ENCODE results near the gene OCLN. TPM values are rescaled to one million over a fixed set of nuclear protein-coding genes. Genes with fewer than 3 reads are reported as not detected.

The OCLN gene
- total and polyA plus RNA-seq, 7 experiments from 2014 or later: 0.07 to 8.5 (median 1.6) TPM

GRCh38 chr5:69489246-69489645, 3.3 kb upstream of the OCLN start:
- H3K9me3 Mint-ChIP-seq: no peaks in the 10 kb centered on the region
- intact Hi-C loops (cut with micrococcal nuclease): no loop called here
- H3K36me3 ChIP-seq (ENCODE audit: control insufficient read depth in 2 of 3, insufficient read depth in 3 of 3, low read length in 3 of 3): no peaks in the 10 kb centered on the region
- no peak overlapping the region for H3K27ac Mint-ChIP-seq
- H3K36me3 Mint-ChIP-seq: no peaks in the 10 kb centered on the region
- no peak overlapping the region for H3K27ac ChIP-seq (ENCODE audit: low read depth, low read length)
- no peaks in the 10 kb centered on the region for H3K27me3 ChIP-seq (ENCODE audit: control insufficient read depth in 2 of 2, insufficient read depth in 2 of 2, low read length in 2 of 2)
- no peaks in the 10 kb centered on the region for H3K9me3 ChIP-seq (ENCODE audit: control insufficient read depth in 2 of 3, low read length in 3 of 3)
- H3K27me3 Mint-ChIP-seq: peaks cover 14 to 58% (median 32%) of the 10 kb centered on the region in 5 donors
- no peaks in the 10 kb centered on the region for H3K4me1 ChIP-seq (ENCODE audit: control insufficient read depth in 2 of 2, insufficient read depth in 2 of 2, low read length in 2 of 2)
- H3K4me3 ChIP-seq (ENCODE audit: low read length): no peak overlapping the region
- DNase-seq (no peak), ATAC-seq (no peak)
- H3K4me3 Mint-ChIP-seq: no peak overlapping the region
- ChIA-PET CTCF (no interaction called here), POLR2A (no interaction called here)
- H3K4me1 Mint-ChIP-seq: peaks cover 0 to 17% (median 5%) of the 10 kb centered on the region in 7 donors

GRCh38 chr5:69491027-69491426, 1.6 kb upstream of the OCLN start:
- Histone ChIP-seq H3K9me3 (ENCODE audit: control insufficient read depth in 2 of 3, low read length in 3 of 3) (no peaks in the 10 kb centered on the region), H3K4me1 (ENCODE audit: control insufficient read depth in 2 of 2, insufficient read depth in 2 of 2, low read length in 2 of 2) (no peaks in the 10 kb centered on the region), H3K27ac (ENCODE audit: low read depth, low read length) (no peak overlapping the region), H3K27me3 (ENCODE audit: control insufficient read depth in 2 of 2, insufficient read depth in 2 of 2, low read length in 2 of 2) (peaks cover 0 to 5% of the 10 kb centered on the region in 2 donors), H3K36me3 (ENCODE audit: control insufficient read depth in 2 of 3, insufficient read depth in 3 of 3, low read length in 3 of 3) (no peaks in the 10 kb centered on the region), H3K4me3 (ENCODE audit: low read length) (no peak overlapping the region)
- DNase-seq (no peak), ATAC-seq (no peak)
- H3K4me3 Mint-ChIP-seq: peak overlapping the region in 6 of 10 donors; percentile 5 to 81 (median 64)
- H3K27ac Mint-ChIP-seq: no peak overlapping the region
- peaks cover 0 to 13% (median 8%) of the 10 kb centered on the region in 7 donors for H3K4me1 Mint-ChIP-seq
- ChIA-PET CTCF (no interaction called here), POLR2A (no interaction called here)
- H3K36me3 Mint-ChIP-seq: no peaks in the 10 kb centered on the region
- H3K9me3 Mint-ChIP-seq: no peaks in the 10 kb centered on the region
- intact Hi-C loops (cut with micrococcal nuclease): no loop called here
- H3K27me3 Mint-ChIP-seq: peaks cover 19 to 69% (median 46%) of the 10 kb centered on the region in 5 donors

GRCh38 chr5:69491838-69492390, 676 bp upstream of the OCLN start:
- no peaks in the 10 kb centered on the region for H3K9me3 Mint-ChIP-seq
- Histone ChIP-seq H3K27ac (ENCODE audit: low read depth, low read length) (no peak overlapping the region), H3K9me3 (ENCODE audit: control insufficient read depth in 2 of 3, low read length in 3 of 3) (no peaks in the 10 kb centered on the region), H3K27me3 (ENCODE audit: control insufficient read depth in 2 of 2, insufficient read depth in 2 of 2, low read length in 2 of 2) (peaks cover 0 to 5% of the 10 kb centered on the region in 2 donors), H3K4me1 (ENCODE audit: control insufficient read depth in 2 of 2, insufficient read depth in 2 of 2, low read length in 2 of 2) (no peaks in the 10 kb centered on the region), H3K4me3 (ENCODE audit: low read length) (no peak overlapping the region), H3K36me3 (ENCODE audit: control insufficient read depth in 2 of 3, insufficient read depth in 3 of 3, low read length in 3 of 3) (no peaks in the 10 kb centered on the region)
- peak overlapping the region; percentile 9 to 81 (median 66) for H3K4me3 Mint-ChIP-seq
- peaks cover 23 to 71% (median 46%) of the 10 kb centered on the region in 5 donors for H3K27me3 Mint-ChIP-seq
- ATAC-seq: no peak
- CTCF ChIA-PET: no interaction called here
- H3K27ac Mint-ChIP-seq: no peak overlapping the region
- no peaks in the 10 kb centered on the region for H3K36me3 Mint-ChIP-seq
- peaks cover 0 to 13% (median 8%) of the 10 kb centered on the region in 7 donors for H3K4me1 Mint-ChIP-seq
- intact Hi-C loops (cut with micrococcal nuclease): loop anchor here in 1 of 2 donors (2.0 kb wide), 1 partner anchor 399 kb away; no protein-coding TSS in a partner anchor
- DNase-seq: no peak
- POLR2A ChIA-PET: no interaction called here

- Histone ChIP-seq H3K27me3 (ENCODE audit: control insufficient read depth in 2 of 2, insufficient read depth in 2 of 2, low read length in 2 of 2) (peaks cover 0 to 5% of the 10 kb centered on the region in 2 donors), H3K9me3 (ENCODE audit: control insufficient read depth in 2 of 3, low read length in 3 of 3) (no peaks in the 10 kb centered on the region), H3K4me3 (ENCODE audit: low read length) (peak overlapping the region; percentile 29), H3K36me3 (ENCODE audit: control insufficient read depth in 2 of 3, insufficient read depth in 3 of 3, low read length in 3 of 3) (no peaks in the 10 kb centered on the region), H3K4me1 (ENCODE audit: control insufficient read depth in 2 of 2, insufficient read depth in 2 of 2, low read length in 2 of 2) (no peaks in the 10 kb centered on the region), H3K27ac (ENCODE audit: low read depth, low read length) (no peak overlapping the region)
- Mint-ChIP-seq H3K27me3 (peaks cover 30 to 72% (median 53%) of the 10 kb centered on the region in 5 donors), H3K4me1 (peaks cover 0 to 13% (median 8%) of the 10 kb centered on the region in 7 donors), H3K27ac (no peak overlapping the region), H3K9me3 (no peaks in the 10 kb centered on the region), H3K4me3 (peak overlapping the region; percentile 41 to 81 (median 76)), H3K36me3 (no peaks in the 10 kb centered on the region)
- DNase-seq: no peak
- peak; percentile 26 for ATAC-seq
- CTCF ChIA-PET: no interaction called here
- intact Hi-C loops (cut with micrococcal nuclease): loop anchor here in 1 of 2 donors (2.0 kb wide), 1 partner anchor 400 kb away; no protein-coding TSS in a partner anchor
- POLR2A ChIA-PET: no interaction called here
These were observed 369 bp downstream of the OCLN start for GRCh38 chr5:69492923-69493395.

GRCh38 chr5:69493396-69494133, 975 bp downstream of the OCLN start:
- Mint-ChIP-seq H3K27me3 (peaks cover 30 to 71% (median 53%) of the 10 kb centered on the region in 5 donors), H3K9me3 (no peaks in the 10 kb centered on the region), H3K4me1 (peaks cover 0 to 13% (median 8%) of the 10 kb centered on the region in 7 donors), H3K4me3 (peak overlapping the region; percentile 64 to 81 (median 76)), H3K36me3 (no peaks in the 10 kb centered on the region), H3K27ac (no peak overlapping the region)
- POLR2A ChIA-PET: no interaction called here
- H3K27ac ChIP-seq (ENCODE audit: low read depth, low read length): no peak overlapping the region
- H3K4me3 ChIP-seq (ENCODE audit: low read length): peak overlapping the region; percentile 29
- intact Hi-C loops (cut with micrococcal nuclease): loop anchor here in 1 of 2 donors (2.0 kb wide), 1 partner anchor 401 kb away; no protein-coding TSS in a partner anchor
- DNase-seq: peak in 1 of 9 donors; percentile 25
- no peaks in the 10 kb centered on the region for H3K36me3 ChIP-seq (ENCODE audit: control insufficient read depth in 2 of 3, insufficient read depth in 3 of 3, low read length in 3 of 3)
- CTCF ChIA-PET: no interaction called here
- no peaks in the 10 kb centered on the region for H3K4me1 ChIP-seq (ENCODE audit: control insufficient read depth in 2 of 2, insufficient read depth in 2 of 2, low read length in 2 of 2)
- H3K27me3 ChIP-seq (ENCODE audit: control insufficient read depth in 2 of 2, insufficient read depth in 2 of 2, low read length in 2 of 2): peaks cover 0 to 5% of the 10 kb centered on the region in 2 donors
- ATAC-seq: peak; percentile 36
- H3K9me3 ChIP-seq (ENCODE audit: control insufficient read depth in 2 of 3, low read length in 3 of 3): no peaks in the 10 kb centered on the region

GRCh38 chr5:69494452-69494851, 1.9 kb downstream of the OCLN start:
- H3K9me3 ChIP-seq (ENCODE audit: control insufficient read depth in 2 of 3, low read length in 3 of 3): no peaks in the 10 kb centered on the region
- POLR2A ChIA-PET: no interaction called here
- Mint-ChIP-seq H3K27me3 (peaks cover 30 to 66% (median 53%) of the 10 kb centered on the region in 5 donors), H3K36me3 (no peaks in the 10 kb centered on the region), H3K27ac (no peak overlapping the region), H3K9me3 (no peaks in the 10 kb centered on the region), H3K4me1 (peaks cover 0 to 13% (median 8%) of the 10 kb centered on the region in 7 donors), H3K4me3 (peak overlapping the region in 7 of 10 donors; percentile 5 to 81 (median 72))
- no peak overlapping the region for H3K4me3 ChIP-seq (ENCODE audit: low read length)
- H3K36me3 ChIP-seq (ENCODE audit: control insufficient read depth in 2 of 3, insufficient read depth in 3 of 3, low read length in 3 of 3): no peaks in the 10 kb centered on the region
- ATAC-seq (no peak), DNase-seq (no peak)
- no peak overlapping the region for H3K27ac ChIP-seq (ENCODE audit: low read depth, low read length)
- H3K4me1 ChIP-seq (ENCODE audit: control insufficient read depth in 2 of 2, insufficient read depth in 2 of 2, low read length in 2 of 2): no peaks in the 10 kb centered on the region
- CTCF ChIA-PET: no interaction called here
- intact Hi-C loops (cut with micrococcal nuclease): no loop called here
- H3K27me3 ChIP-seq (ENCODE audit: control insufficient read depth in 2 of 2, insufficient read depth in 2 of 2, low read length in 2 of 2): peaks cover 0 to 5% of the 10 kb centered on the region in 2 donors
